ENCODE measurements around the gene SNX21. TPM values are rescaled to one million over a fixed set of nuclear protein-coding genes. Genes with fewer than 3 reads are reported as not detected.
"Not testable (repeated sequence)": the region's sequence is repeated elsewhere in the genome, so short reads cannot be mapped to it uniquely, and the experiment has no call there.

The SNX21 gene
- total RNA-seq: 20.8 and 22.7 TPM in 2 replicates

- DNase-seq (ENCODE audit: low read depth, low spot score): peak; percentile 57
These were observed at the start of gene SNX21 for GRCh38 chr20:45833030-45833882. SNX21 (plus strand) TSS chr20:45833799; CDS start chr20:45833920, 121 bp downstream.

DNA sequence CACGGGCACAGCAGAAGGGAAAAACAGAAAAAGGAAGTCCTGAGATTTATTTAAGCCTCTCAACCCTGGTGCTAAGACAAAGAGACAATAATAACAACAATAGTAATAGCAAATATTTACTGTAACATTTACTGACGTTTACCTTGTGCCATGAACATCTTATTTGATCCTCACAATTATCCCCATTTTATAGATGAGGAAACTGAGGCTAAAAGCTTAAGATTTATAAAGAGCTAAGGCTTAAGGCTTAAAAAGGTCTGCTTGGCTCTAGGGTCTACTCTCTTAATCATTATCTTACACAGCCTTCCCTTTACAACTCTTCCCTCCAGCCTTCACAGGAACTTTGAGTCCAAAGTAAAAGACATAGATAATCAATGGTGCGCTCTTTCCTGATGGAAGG, 45.2 kb upstream of the SNX21 start:
- no peak for DNase-seq (ENCODE audit: low read depth, low spot score)

- DNase-seq (ENCODE audit: low read depth, low spot score): no peak
These were observed 41.1 kb upstream of the SNX21 start for GRCh38 chr20:45792317-45793118.

DNA sequence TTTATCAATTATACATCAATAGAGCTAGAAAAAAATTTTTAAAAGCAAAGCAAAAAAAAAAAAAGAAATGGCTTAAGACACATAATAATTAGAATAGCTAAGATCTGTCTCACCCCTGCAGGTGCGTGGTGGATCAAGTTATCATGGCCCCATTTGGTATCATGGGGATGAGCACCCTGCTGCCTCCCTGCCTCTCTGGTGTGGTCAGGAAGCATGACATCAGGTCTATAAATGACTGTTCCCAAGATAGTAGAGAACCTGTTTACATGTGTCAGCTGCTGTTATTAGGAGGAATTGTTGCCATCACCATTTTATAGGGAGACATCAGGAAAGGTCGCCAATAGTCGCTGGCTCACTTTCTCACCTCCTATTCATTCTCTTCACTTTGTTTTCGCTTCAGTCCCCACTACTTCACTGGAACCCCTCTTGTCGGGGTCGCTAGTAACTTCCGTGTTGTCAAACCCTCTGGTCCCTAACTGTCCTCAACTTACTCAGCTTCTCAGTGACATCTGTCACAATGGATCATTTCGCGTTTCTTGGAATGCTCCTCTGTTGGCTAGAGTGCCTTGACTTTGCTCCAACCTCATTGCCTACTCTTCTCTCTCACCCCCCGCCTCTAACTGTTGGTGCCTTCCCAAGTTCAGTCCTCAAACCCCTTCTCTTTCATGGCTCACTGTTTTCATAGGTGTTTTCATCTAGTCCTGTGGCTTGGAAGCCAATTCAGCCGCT, 37.1 kb upstream of the SNX21 start:
- no peak for DNase-seq (ENCODE audit: low read depth, low spot score)

DNA sequence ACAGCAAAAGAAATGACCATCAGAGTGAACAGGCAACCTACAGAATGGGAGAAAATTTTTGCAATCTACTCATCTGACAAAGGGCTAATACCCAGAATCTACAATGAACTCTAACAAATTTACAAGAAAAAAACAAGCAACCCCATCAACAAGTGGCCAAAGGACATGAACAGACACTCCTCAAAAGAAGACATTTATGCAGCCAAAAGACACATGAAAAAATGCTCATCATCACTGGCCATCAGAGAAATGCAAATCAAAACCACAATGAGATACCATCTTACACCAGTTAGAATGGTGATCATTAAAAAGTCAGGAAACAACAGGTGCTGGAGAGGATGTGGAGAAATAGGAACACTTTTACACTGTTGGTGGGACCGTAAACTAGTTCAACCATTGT, 36.1 kb upstream of the SNX21 start:
- not testable (repeated sequence) for DNase-seq (ENCODE audit: low read depth, low spot score)

GRCh38 chr20:45797955-45798354, 35.6 kb upstream of the SNX21 start:
- not testable (repeated sequence) for DNase-seq (ENCODE audit: low read depth, low spot score)

GRCh38 chr20:45798935-45799642, 34.5 kb upstream of the SNX21 start:
- no peak for DNase-seq (ENCODE audit: low read depth, low spot score)

- DNase-seq (ENCODE audit: low read depth, low spot score): no peak
These were observed 31.7 kb upstream of the SNX21 start for GRCh38 chr20:45801851-45802250.

DNA sequence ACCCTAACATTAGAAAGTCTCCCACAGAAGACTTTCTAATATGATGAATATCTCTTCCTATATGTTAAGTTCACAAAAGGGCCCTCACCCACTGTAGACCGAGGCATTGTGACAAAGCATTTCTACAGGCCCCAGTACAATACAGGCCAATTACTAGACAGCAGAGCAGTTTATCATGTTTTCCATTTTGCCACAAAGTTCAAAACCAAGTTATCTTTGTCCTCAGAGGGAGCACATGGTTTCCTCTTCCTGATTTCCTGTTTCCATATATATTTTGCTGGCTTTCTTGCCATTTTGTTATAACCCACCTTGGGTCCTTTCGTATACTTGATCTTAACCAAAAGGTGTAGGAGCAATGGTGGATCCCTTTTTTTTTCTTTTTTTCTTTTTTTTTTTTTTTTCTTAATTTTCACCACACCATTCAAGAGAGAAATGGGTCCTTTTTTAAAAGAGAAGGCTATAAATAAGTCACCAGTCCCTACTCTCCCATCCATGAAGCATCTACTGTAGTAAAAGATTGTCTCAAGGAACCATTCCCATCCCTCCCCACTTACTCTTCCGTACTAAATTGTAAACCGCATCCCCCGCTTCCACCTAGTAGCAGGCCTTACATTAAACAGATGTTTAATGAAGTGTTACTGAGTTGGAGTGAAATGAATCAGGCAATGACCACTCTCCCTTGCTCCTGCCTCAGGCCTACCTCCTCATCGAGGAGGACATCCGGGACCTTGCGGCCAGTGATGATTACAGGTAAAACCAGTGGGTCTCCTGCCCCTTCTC, 23.2 kb upstream of the SNX21 start:
- DNase-seq (ENCODE audit: low read depth, low spot score): no peak

GRCh38 chr20:45812157-45813005, 21.2 kb upstream of the SNX21 start, which contains the start of gene UBE2C:
UBE2C (plus strand) TSS chr20:45812644; CDS start chr20:45812696, 52 bp downstream.
- peak; percentile 99 for DNase-seq (ENCODE audit: low read depth, low spot score)

GRCh38 chr20:45813006-45813340, 20.6 kb upstream of the SNX21 start:
- DNase-seq (ENCODE audit: low read depth, low spot score): no peak

DNA sequence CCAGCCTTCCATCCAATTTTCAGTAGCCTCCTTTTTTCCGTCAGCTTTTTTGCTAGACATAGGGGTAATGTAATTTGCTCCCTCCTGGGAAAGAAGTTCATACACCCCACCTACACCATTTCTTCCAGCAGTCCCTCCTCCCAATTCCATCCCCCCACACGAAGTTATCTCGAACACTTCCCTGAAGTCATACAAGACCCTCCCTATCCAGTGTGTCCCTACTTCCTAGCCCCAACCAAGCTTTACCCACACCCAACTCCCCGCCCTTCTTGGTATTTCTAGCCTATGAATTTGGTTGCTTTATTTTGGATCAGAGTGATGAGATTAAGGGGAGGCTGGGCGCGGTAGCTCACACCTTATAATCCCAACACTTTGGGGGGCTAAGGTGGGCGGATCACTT, 20.1 kb upstream of the SNX21 start:
- no peak for DNase-seq (ENCODE audit: low read depth, low spot score)

- no peak for DNase-seq (ENCODE audit: low read depth, low spot score)
These were observed 19.3 kb upstream of the SNX21 start for GRCh38 chr20:45814314-45814713.

- no peak for DNase-seq (ENCODE audit: low read depth, low spot score)
These were observed 16.6 kb upstream of the SNX21 start for GRCh38 chr20:45816951-45817350.

DNA sequence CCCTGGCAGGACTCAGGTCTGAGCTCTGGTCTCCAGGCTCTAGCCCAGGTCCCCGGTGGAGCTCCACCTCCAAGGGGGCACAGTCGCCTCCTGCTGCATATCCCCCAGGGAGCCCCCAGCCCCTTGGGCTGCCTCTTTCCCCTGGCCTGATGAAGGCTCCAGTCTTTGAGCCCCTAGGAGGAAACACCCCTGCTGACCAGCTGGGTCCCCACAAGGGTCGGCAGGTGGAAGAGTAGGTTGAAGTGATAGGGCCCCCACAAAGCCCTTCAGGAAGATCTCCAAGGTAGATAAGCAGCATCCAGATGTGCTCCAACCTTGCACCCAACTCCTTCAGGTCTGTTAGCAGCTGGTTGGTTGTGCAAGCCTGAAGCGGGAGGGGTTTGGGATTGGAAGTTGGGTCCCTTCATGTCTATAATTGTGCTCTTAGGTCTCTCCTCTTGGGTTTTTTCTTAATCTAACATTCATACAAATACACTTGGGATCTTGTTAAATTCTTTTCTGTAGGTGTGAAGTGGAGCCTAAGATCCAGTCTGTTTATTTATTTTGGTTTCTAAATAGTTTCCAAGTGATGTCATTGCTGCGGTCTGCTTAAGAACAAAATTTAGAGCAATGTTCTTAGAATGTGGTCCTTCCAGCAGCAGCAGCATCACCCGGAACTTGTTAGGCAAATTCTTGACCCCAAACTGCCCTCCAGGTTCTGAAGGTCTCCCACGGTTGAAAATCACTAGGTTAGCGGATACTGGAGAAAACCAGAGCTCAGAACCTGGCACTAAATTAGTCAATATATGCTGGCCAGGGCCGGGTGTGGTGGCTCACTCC, 16.0 kb upstream of the SNX21 start:
- DNase-seq (ENCODE audit: low read depth, low spot score): no peak

DNA sequence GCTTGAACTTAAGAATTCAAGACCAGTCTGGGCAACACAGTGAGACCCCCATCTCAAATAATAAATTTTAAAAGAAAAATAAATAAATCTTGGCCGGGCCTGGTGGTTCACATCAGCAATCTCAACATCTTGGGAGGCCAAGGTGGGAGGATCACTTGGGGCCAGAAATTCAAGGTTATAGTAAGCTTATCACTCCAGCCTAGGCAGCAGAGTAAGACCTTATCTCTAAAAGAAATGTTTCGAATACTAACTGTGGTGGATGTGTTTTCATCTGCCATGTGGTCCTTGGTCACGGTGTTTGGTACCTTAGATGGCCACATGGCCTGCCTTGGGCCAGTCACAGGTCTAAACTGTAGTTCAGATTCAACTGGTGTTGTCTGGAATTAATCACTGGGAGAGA, 15.4 kb upstream of the SNX21 start:
- DNase-seq (ENCODE audit: low read depth, low spot score): no peak

GRCh38 chr20:45819466-45819865, 14.1 kb upstream of the SNX21 start:
- DNase-seq (ENCODE audit: low read depth, low spot score): no peak

DNA sequence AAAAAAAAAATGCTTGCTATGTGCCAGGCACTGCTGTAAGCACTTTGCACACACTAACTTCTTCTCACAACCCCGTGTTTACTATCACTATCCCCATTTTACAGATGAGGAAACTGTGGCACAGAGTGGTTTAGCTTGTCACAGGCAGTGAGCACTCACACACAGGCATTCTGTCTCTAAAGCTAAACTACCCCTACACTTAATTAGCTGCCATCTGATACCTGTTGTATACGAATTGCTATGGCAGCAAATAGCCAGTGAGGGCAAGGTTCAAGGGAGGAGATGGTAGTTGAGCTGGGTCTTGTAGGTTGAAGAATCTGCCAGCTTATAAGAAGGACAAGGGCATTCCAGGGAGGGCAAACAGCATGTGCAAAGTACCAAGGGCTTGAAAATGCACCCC, 11.7 kb upstream of the SNX21 start:
- no peak for DNase-seq (ENCODE audit: low read depth, low spot score)

DNA sequence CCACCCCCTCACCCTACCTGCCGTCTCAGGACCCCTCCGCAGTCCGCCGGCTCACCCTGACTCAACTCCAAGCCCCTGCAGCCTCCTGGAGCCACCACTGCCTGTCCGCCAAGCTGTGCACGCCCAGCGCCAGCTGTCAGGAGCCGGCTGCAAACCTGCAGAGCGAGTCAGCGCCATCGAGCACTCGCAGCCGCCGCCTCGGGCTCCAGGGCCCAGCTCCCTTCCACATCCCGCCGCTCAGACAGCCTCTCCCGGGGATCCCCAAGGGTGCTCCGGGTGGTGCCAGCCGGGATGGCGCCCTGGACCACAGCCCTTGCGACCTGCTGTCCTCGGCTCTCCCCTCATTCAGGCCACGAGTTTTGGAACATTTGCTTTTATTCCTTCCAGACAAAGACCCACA, 10.7 kb upstream of the SNX21 start:
- DNase-seq (ENCODE audit: low read depth, low spot score): no peak

All from pulmonary artery endothelial cell (primary cell).